ENCODE data around the gene MXD3.

GRCh38 chr5:177338251-177339106, 26.8 kb upstream of the MXD3 start:
- no peak for TF ChIP-seq CTCF (IDR thresholded peaks at IDR 0.05; ENCODE audit: low read length)
- TF ChIP-seq EZH2phosphoT487 (IDR thresholded peaks at IDR 0.05; ENCODE audit: low read length) = no peak
- no peak for TF ChIP-seq EZH2 (optimal IDR thresholded peaks at IDR 0.05; ENCODE audit: low read depth, low read length)

Measured in MM.1S (cell line).